Measurements from ENCODE around the gene CNTNAP5.

DNA sequence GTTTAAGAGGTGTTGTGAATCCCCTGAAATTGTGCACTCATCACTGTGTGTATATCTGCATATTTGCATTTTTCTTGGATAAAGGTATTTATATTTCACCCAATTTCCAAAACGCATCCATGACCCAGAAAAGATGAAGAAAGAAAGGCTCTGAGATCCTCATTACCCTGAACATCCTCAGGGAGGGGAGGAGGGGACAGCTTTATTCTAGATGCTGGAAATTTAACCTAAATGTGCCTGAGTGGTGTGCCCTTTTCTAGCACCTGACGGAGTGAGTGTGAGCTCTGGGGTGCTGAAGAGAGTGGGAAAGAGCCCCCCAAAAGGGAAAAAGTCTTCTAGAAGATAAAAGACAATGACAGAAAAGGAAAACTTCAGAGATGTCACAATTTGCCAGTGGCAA is 20.8 kb downstream of the CNTNAP5 start:
- TF ChIP-seq, protein P1, sequence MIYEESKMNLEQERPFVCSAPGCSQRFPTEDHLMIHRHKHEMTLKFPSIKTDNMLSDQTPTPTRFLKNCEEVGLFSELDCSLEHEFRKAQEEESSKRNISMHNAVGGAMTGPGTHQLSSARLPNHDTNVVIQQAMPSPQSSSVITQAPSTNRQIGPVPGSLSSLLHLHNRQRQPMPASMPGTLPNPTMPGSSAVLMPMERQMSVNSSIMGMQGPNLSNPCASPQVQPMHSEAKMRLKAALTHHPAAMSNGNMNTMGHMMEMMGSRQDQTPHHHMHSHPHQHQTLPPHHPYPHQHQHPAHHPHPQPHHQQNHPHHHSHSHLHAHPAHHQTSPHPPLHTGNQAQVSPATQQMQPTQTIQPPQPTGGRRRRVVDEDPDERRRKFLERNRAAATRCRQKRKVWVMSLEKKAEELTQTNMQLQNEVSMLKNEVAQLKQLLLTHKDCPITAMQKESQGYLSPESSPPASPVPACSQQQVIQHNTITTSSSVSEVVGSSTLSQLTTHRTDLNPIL (CRISPR knock-in tag; IDR thresholded peaks at IDR 0.05; ENCODE audit: low read depth), result no peak
- TF ChIP-seq ZC3H10 (CRISPR knock-in tag; IDR thresholded peaks at IDR 0.05) (no peak), ZFP30 (CRISPR knock-in tag; IDR thresholded peaks at IDR 0.05) (no peak)
- TF ChIP-seq, protein P2, sequence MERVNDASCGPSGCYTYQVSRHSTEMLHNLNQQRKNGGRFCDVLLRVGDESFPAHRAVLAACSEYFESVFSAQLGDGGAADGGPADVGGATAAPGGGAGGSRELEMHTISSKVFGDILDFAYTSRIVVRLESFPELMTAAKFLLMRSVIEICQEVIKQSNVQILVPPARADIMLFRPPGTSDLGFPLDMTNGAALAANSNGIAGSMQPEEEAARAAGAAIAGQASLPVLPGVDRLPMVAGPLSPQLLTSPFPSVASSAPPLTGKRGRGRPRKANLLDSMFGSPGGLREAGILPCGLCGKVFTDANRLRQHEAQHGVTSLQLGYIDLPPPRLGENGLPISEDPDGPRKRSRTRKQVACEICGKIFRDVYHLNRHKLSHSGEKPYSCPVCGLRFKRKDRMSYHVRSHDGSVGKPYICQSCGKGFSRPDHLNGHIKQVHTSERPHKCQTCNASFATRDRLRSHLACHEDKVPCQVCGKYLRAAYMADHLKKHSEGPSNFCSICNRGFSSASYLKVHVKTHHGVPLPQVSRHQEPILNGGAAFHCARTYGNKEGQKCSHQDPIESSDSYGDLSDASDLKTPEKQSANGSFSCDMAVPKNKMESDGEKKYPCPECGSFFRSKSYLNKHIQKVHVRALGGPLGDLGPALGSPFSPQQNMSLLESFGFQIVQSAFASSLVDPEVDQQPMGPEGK (CRISPR knock-in tag; IDR thresholded peaks at IDR 0.05; ENCODE audit: borderline replicate concordance), result no peak

Measured in SK-N-SH treated with all-trans-retinoic acid at 6 μM for 48 hours (cell line).